Mesenteric fat pad (tissue), 1 donor: ENCODE measurements around the gene SNRNP70. TPM values are rescaled to one million over a fixed set of nuclear protein-coding genes. Genes with fewer than 3 reads are reported as not detected.
A peak's percentile ranks its signal among the peaks of the same experiment; 100 is the strongest.
"Not testable (repeated sequence)": the region's sequence is repeated elsewhere in the genome, so short reads cannot be mapped to it uniquely, and the experiment has no call there.

Experiments used
- DNase-seq: peaks from one replicate; pipeline ENCODE4 v3.0.0-alpha.2; 2020; ENCODE audit warnings: low spot score
- total RNA-seq: library from RNA; stranded (reverse); fragmentation: NEBNext Ultra II Directional; extraction: Animal tissue kit (Norgen Biotek cat#: 25700); gene quantifications from one replicate; pipeline ENCODE4 v1.2.1, GENCODE V29; 2021
- donor health status: DM: yes; HTN: yes; CAD: no.

Gene SNRNP70
- total RNA-seq, 1 donor from 2014 or later: 148 TPM

- no peak for DNase-seq
These were observed 56.1 kb downstream of the SNRNP70 start for GRCh38 chr19:49141352-49141751.

- no peak for DNase-seq
These were observed 57.6 kb downstream of the SNRNP70 start for GRCh38 chr19:49142866-49143335.

- no peak for DNase-seq
These were observed 60.5 kb downstream of the SNRNP70 start for GRCh38 chr19:49145573-49146407.

- not testable (repeated sequence) for DNase-seq
These were observed 61.1 kb downstream of the SNRNP70 start for GRCh38 chr19:49146408-49146770.

GRCh38 chr19:49148044-49148682 is 62.9 kb downstream of the SNRNP70 start:
- DNase-seq: no peak

- DNase-seq: peak; percentile 97
These were observed 63.8 kb downstream of the SNRNP70 start for GRCh38 chr19:49148784-49149651.

GRCh38 chr19:49149652-49150105 is 64.4 kb downstream of the SNRNP70 start:
- DNase-seq: no peak

- peak; percentile 94 for DNase-seq
These were observed 65.1 kb downstream of the SNRNP70 start for GRCh38 chr19:49150106-49150943.

- DNase-seq: no peak
These were observed 65.6 kb downstream of the SNRNP70 start for GRCh38 chr19:49150944-49151243.

GRCh38 chr19:49151267-49152118 is 66.2 kb downstream of the SNRNP70 start:
- no peak for DNase-seq

GRCh38 chr19:49152119-49152550 is 66.9 kb downstream of the SNRNP70 start:
- DNase-seq: no peak

GRCh38 chr19:49153167-49153809 is 68.0 kb downstream of the SNRNP70 start:
- DNase-seq: no peak

- no peak for DNase-seq
These were observed 69.0 kb downstream of the SNRNP70 start for GRCh38 chr19:49154279-49154678.

- DNase-seq: no peak
These were observed 70.0 kb downstream of the SNRNP70 start, which contains the start of gene HRC for GRCh38 chr19:49155005-49155819. HRC (minus strand) TSS chr19:49155396; CDS start chr19:49155237, 159 bp downstream.

- no peak for DNase-seq
These were observed 70.6 kb downstream of the SNRNP70 start for GRCh38 chr19:49155820-49156346.

- peak; percentile 94 for DNase-seq
These were observed 72.4 kb downstream of the SNRNP70 start, which contains the start of gene TRPM4 for GRCh38 chr19:49157445-49158224. TRPM4 (plus strand) TSS chr19:49157792; CDS start chr19:49157867, 75 bp downstream.
